Measurements from ENCODE around the gene PARP8. TPM values are rescaled to one million over a fixed set of nuclear protein-coding genes. Genes with fewer than 3 reads are reported as not detected.

PARP8 gene
- polyA plus RNA-seq, 1 donor (not counting 4 experiments of a cell fraction or from before 2014, with no cell fraction given) = 29.1 TPM

DNA sequence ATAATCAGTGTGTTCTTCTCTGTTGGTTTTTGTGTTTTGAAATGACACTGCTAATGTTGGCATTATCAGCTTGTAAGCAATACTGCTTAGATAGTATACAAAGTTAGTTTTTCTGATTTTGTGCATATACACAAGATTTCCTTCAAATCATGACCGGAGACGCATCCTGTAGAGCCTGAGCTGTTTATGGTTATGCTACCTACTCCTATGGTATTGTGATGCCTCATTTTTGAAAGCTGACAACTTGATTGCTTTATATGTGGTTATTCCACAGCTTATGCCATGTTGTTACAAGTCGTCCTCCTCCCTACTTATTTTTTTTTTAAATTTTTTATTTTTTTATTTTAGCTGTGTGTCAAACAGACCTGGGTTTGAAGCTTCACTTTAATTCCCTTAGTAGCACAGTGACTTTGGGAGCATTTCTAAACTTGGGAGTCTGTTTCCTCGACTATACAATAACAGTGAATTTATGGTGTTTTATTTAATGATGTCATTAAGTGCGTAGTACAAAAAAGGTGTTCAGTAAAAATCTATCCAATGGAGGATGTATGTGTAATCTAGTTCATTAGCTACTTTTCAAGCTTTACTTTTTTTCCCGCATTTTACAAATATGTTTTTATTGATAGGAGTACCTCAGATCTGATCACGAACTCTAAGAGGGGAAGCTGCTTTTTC lies 59.5 kb downstream of the PARP8 start:
- Histone ChIP-seq H3K4me2 (ENCODE audit: control insufficient read depth, extremely low read depth, insufficient read depth, low read depth, low read length) (no peak overlapping the region), H3K27ac (ENCODE audit: control insufficient read depth, insufficient read depth, low read length) (no peak overlapping the region), H3K36me3 (ENCODE audit: control insufficient read depth in 2 of 2, extremely low read depth in 1 of 2, insufficient read depth in 2 of 2, low read length in 2 of 2) (no peaks in the 10 kb centered on the region), H3K27me3 (ENCODE audit: control insufficient read depth, extremely low read depth, insufficient read depth, low read length) (no peaks in the 10 kb centered on the region), H3K9ac (ENCODE audit: control insufficient read depth, extremely low read depth, insufficient read depth, low read length) (no peak overlapping the region), H4K20me1 (ENCODE audit: control insufficient read depth, extremely low read depth, insufficient read depth, low read length) (no peaks in the 10 kb centered on the region), H3K4me1 (ENCODE audit: control insufficient read depth, extremely low read depth, insufficient read depth, low read length) (peaks cover 26% of the 10 kb centered on the region), H3K9me1 (ENCODE audit: control insufficient read depth, extremely low read depth, insufficient read depth, low read length) (no peaks in the 10 kb centered on the region), H3K79me2 (ENCODE audit: control insufficient read depth, insufficient read depth, low read length) (peaks cover 44% of the 10 kb centered on the region), H2AFZ (ENCODE audit: control insufficient read depth, low read length) (no peak overlapping the region), H3K9me3 (ENCODE audit: control insufficient read depth, low read depth, low read length) (no peaks in the 10 kb centered on the region), H3K4me3 (ENCODE audit: control insufficient read depth in 2 of 3, extremely low read depth in 1 of 3, insufficient read depth in 2 of 3, low read depth in 1 of 3, low read length in 3 of 3) (no peak overlapping the region)
- DNase-seq (ENCODE audit: low read depth, low spot score) (no peak), FAIRE-seq (no peak)
- dilution Hi-C loops (cut with MboI; ENCODE audit: extremely low pct_ligation_motif_present, low sequenced_read_pairs) = no loop called here
- TF ChIP-seq CTCF (optimal IDR thresholded peaks at IDR 0.05 in 1 of 3, IDR thresholded peaks at IDR 0.05 in 1 of 3, conservative IDR thresholded peaks at IDR 0.05 in 1 of 3; ENCODE audit: extremely low read depth in 1 of 3, insufficient read depth in 2 of 3, low read length in 3 of 3) (no peak), EZH2 (IDR thresholded peaks at IDR 0.05; ENCODE audit: low read length) (no peak)

DNA sequence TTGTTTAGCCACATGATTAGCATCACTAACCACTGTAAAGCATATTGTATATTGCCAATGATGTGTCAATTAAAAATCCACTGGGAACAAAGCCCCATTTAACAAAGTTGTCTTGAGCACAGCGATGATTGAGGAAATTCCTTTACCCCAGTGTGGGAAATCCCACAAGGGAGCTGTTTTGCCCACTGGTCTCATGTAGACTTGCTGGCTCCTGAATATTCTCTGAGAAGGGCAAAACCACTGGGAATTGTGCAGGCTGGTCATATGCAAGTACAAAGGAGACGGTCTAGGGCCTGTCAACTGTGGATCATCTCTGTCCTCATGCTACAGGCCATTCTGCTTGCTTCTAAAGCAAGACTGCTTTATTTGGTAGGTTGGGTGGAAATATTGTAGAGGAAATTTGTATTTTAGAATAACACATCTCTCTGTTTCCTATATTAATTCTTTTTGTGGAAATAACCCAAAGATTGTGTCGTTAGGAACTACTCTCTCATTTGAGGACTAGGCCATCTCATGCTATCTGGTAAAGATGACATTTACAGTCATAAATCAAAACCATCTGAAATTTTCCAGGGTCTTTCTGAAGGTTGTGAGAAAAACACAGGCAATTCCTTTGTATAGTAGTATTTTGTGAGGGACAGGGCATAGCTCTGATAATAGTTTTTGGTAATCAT lies 60.2 kb downstream of the PARP8 start:
- Histone ChIP-seq H3K36me3 (ENCODE audit: control insufficient read depth in 2 of 2, extremely low read depth in 1 of 2, insufficient read depth in 2 of 2, low read length in 2 of 2) (no peaks in the 10 kb centered on the region), H3K9me1 (ENCODE audit: control insufficient read depth, extremely low read depth, insufficient read depth, low read length) (no peaks in the 10 kb centered on the region), H3K4me2 (ENCODE audit: control insufficient read depth, extremely low read depth, insufficient read depth, low read depth, low read length) (peak overlapping the region; percentile 72), H4K20me1 (ENCODE audit: control insufficient read depth, extremely low read depth, insufficient read depth, low read length) (no peaks in the 10 kb centered on the region), H3K27me3 (ENCODE audit: control insufficient read depth, extremely low read depth, insufficient read depth, low read length) (no peaks in the 10 kb centered on the region), H3K9me3 (ENCODE audit: control insufficient read depth, low read depth, low read length) (no peaks in the 10 kb centered on the region), H3K4me3 (ENCODE audit: control insufficient read depth in 2 of 3, extremely low read depth in 1 of 3, insufficient read depth in 2 of 3, low read depth in 1 of 3, low read length in 3 of 3) (no peak overlapping the region), H3K27ac (ENCODE audit: control insufficient read depth, insufficient read depth, low read length) (peak overlapping the region; percentile 6), H3K4me1 (ENCODE audit: control insufficient read depth, extremely low read depth, insufficient read depth, low read length) (peaks cover 21% of the 10 kb centered on the region), H2AFZ (ENCODE audit: control insufficient read depth, low read length) (no peak overlapping the region), H3K79me2 (ENCODE audit: control insufficient read depth, insufficient read depth, low read length) (peaks cover 40% of the 10 kb centered on the region), H3K9ac (ENCODE audit: control insufficient read depth, extremely low read depth, insufficient read depth, low read length) (no peak overlapping the region)
- DNase-seq (ENCODE audit: low read depth, low spot score) (no peak), FAIRE-seq (no peak)
- dilution Hi-C loops (cut with MboI; ENCODE audit: extremely low pct_ligation_motif_present, low sequenced_read_pairs) = no loop called here
- TF ChIP-seq CTCF (optimal IDR thresholded peaks at IDR 0.05 in 1 of 3, IDR thresholded peaks at IDR 0.05 in 1 of 3, conservative IDR thresholded peaks at IDR 0.05 in 1 of 3; ENCODE audit: extremely low read depth in 1 of 3, insufficient read depth in 2 of 3, low read length in 3 of 3) (no peak), EZH2 (IDR thresholded peaks at IDR 0.05; ENCODE audit: low read length) (no peak)
